HCT116 (cell line): ENCODE results near the gene ZNF586. TPM values are rescaled to one million over a fixed set of nuclear protein-coding genes. Genes with fewer than 3 reads are reported as not detected.

Experiments
- ATAC-seq: fragments of 200-7000 bp; cut with Tn5 transposase; 2 replicates; pipeline ENCODE4 v1.9.1; 2020; ENCODE audit warnings: mild to moderate bottlenecking, moderate library complexity
- BruUV-seq: library from RNA; stranded (reverse); fragments of 400-500 nt; replicated peaks from 2 replicates; lab custom pipeline; 2021; lab: Mats Ljungman, UMichigan
- CTCF ChIA-PET: fragments of 300-600 bp; sonication (Branson Sonifier 250); formaldehyde crosslinking; loops from one replicate; lab custom pipeline; 2021; ENCODE audit warnings: antibody characterized with exemption; lab: Charles Lee
- POLR2A ChIA-PET: fragments of 300-600, 350-600 bp; sonication (Branson Sonifier 250); formaldehyde crosslinking; loops from one replicate; lab custom pipeline; 2021; ENCODE audit warnings: antibody characterized with exemption; lab: Charles Lee
- RAD21 ChIA-PET, 2 experiments: fragments of 300-600 bp; sonication (Branson Sonifier 250); formaldehyde crosslinking; loops; one replicate each; lab custom pipeline; 2023; ENCODE audit warnings: low total read pairs in 2 of 2; ENCODE audit not compliant: uncharacterized antibody in 2 of 2, unreplicated experiment in 2 of 2, low non-redundant PET in 1 of 2; lab: Charles Lee
- DNase-seq: peaks from one replicate; pipeline ENCODE4 v3.0.0-alpha.2; 2010; ENCODE audit warnings: low read depth, low spot score
- H2AFZ ChIP-seq: fragments of 200-600 bp; shearing (Covaris generic), sonication (generic); 2 replicates; pipeline ENCODE4 v1.6.1; 2017; ENCODE audit warnings: low read depth, mixed run types, mixed read lengths, antibody characterized with exemption, low read length; ENCODE audit not compliant: poor library complexity, severe bottlenecking
- H3K27ac ChIP-seq: 2 replicates; pipeline ENCODE4 v1.5.1; 2012; ENCODE audit warnings: low read depth, low read length
- H3K27me3 ChIP-seq: fragments of 200-600 bp; sonication (generic); 2 replicates; pipeline ENCODE4 v1.6.1; 2016; ENCODE audit warnings: mixed run types, low read length, mixed read lengths; ENCODE audit not compliant: insufficient read depth
- H3K36me3 ChIP-seq, 2 experiments: fragments of 200-500 bp in 1 of 2; fragments of 200-600 bp in 1 of 2; sonication (Bioruptor generic) in 1 of 2; sonication (generic) in 1 of 2; 2 replicates each; pipeline versions ENCODE4 v1.5.1 to v1.6.1; 2014 to 2016; ENCODE audit warnings: low read length in 2 of 2, inconsistent platforms in 1 of 2, mixed read lengths in 1 of 2, mixed run types in 1 of 2; ENCODE audit not compliant: insufficient read depth in 2 of 2, control insufficient read depth in 1 of 2
- H3K4me1 ChIP-seq, 2 experiments: fragments of 200-600 bp in 1 of 2; sonication (generic) in 1 of 2; 2 replicates each; pipeline versions ENCODE4 v1.5.1 to v1.6.1; 2012 to 2017; ENCODE audit warnings: low read length in 2 of 2, inconsistent platforms in 1 of 2, mild to moderate bottlenecking in 1 of 2, mixed read lengths in 1 of 2, mixed run types in 1 of 2, moderate library complexity in 1 of 2; ENCODE audit not compliant: insufficient read depth in 2 of 2, control insufficient read depth in 1 of 2
- H3K4me2 ChIP-seq: fragments of 200-600 bp; sonication (generic); 2 replicates; pipeline ENCODE4 v1.6.1; 2017; ENCODE audit warnings: mixed run types, low read length, mixed read lengths
- H3K4me3 ChIP-seq, 2 experiments: fragments of 200-600 bp in 1 of 2; sonication (generic) in 1 of 2; replicated peaks in 1 of 2; 2 replicates each; pipeline ENCODE4 v1.5.1; 2011 to 2016; ENCODE audit warnings: low read length in 2 of 2, control low read depth in 1 of 2, low read depth in 1 of 2, mild to moderate bottlenecking in 1 of 2, mixed read lengths in 1 of 2, mixed run types in 1 of 2
- H3K79me2 ChIP-seq: fragments of 200-600 bp; sonication (generic); 2 replicates; pipeline ENCODE4 v1.6.1; 2017; ENCODE audit warnings: mild to moderate bottlenecking, mixed run types, low read length, moderate library complexity, mixed read lengths; ENCODE audit not compliant: insufficient read depth
- H3K9ac ChIP-seq: fragments of 200-600 bp; sonication (generic); 2 replicates; pipeline ENCODE4 v1.6.1; 2016; ENCODE audit warnings: low read length, mixed read lengths
- H3K9me2 ChIP-seq: fragments of 200-600 bp; sonication (generic), shearing (Covaris generic); 2 replicates; pipeline ENCODE4 v1.6.1; 2017; ENCODE audit warnings: mixed run types, mild to moderate bottlenecking, moderate library complexity; ENCODE audit not compliant: insufficient read depth
- H3K9me3 ChIP-seq, 2 experiments: fragments of 200-500 bp in 1 of 2; fragments of 200-600 bp in 1 of 2; sonication (Bioruptor generic) in 1 of 2; sonication (generic) in 1 of 2; 2 replicates each; pipeline ENCODE4 v1.6.1; 2014 to 2017; ENCODE audit warnings: low read length in 2 of 2, mixed read lengths in 2 of 2, inconsistent platforms in 1 of 2, low read depth in 1 of 2, mild to moderate bottlenecking in 1 of 2, mixed run types in 1 of 2, moderate library complexity in 1 of 2; ENCODE audit not compliant: control insufficient read depth in 1 of 2, insufficient read depth in 1 of 2
- H4K20me1 ChIP-seq: fragments of 200-600 bp; sonication (generic), shearing (Covaris generic); 2 replicates; pipeline ENCODE4 v1.6.1; 2017; ENCODE audit warnings: mixed run types, mild to moderate bottlenecking, moderate library complexity; ENCODE audit not compliant: insufficient read depth
- CBX3 ChIP-seq: IDR thresholded peaks from 2 replicates; pipeline ENCODE4 v1.6.1; 2012; ENCODE audit warnings: low read depth
- CTCF ChIP-seq, 3 experiments: fragments of 200-600 bp in 1 of 3; sonication (generic) in 1 of 3; IDR thresholded peaks in 2 of 3; conservative IDR thresholded peaks in 1 of 3; 2 replicates each; pipeline ENCODE4 v1.5.1; 2012 to 2017; ENCODE audit warnings: low read depth in 2 of 3, low read length in 2 of 3, antibody characterized with exemption in 1 of 3, borderline replicate concordance in 1 of 3, control low read depth in 1 of 3, mild to moderate bottlenecking in 1 of 3, mixed read lengths in 1 of 3, mixed run types in 1 of 3, moderate library complexity in 1 of 3; ENCODE audit not compliant: insufficient read depth in 1 of 3
- EGR1 ChIP-seq: IDR thresholded peaks from 2 replicates; pipeline ENCODE4 v1.6.1; 2012; ENCODE audit warnings: low read depth
- ELF1 ChIP-seq: IDR thresholded peaks from 2 replicates; pipeline ENCODE4 v1.6.1; 2012; ENCODE audit warnings: low read depth, borderline replicate concordance
- EZH2 ChIP-seq: fragments of 200-600 bp; sonication (generic); IDR thresholded peaks from 2 replicates; pipeline ENCODE4 v1.6.1; 2017; ENCODE audit warnings: antibody characterized with exemption, mixed run types
- EZH2phosphoT487 ChIP-seq: fragments of 200-600 bp; IDR thresholded peaks from 2 replicates; pipeline ENCODE4 v1.6.1; 2018; ENCODE audit warnings: antibody characterized with exemption, borderline replicate concordance
- FOSL1 ChIP-seq: IDR thresholded peaks from 2 replicates; pipeline ENCODE4 v1.6.1; 2012; ENCODE audit warnings: low read depth
- MAX ChIP-seq: IDR thresholded peaks from 2 replicates; pipeline ENCODE4 v1.6.1; 2012
- POLR2A ChIP-seq: IDR thresholded peaks from 2 replicates; pipeline ENCODE4 v1.7.0; 2011; ENCODE audit warnings: borderline replicate concordance; ENCODE audit not compliant: insufficient read depth, insufficient read length; ENCODE audit errors: extremely low read depth
- POLR2AphosphoS5 ChIP-seq: IDR thresholded peaks from 2 replicates; pipeline ENCODE4 v1.6.1; 2011; ENCODE audit warnings: mild to moderate bottlenecking, low read depth, low read length, moderate library complexity
- RAD21 ChIP-seq: IDR thresholded peaks from 2 replicates; pipeline ENCODE4 v1.6.1; 2012; ENCODE audit warnings: low read depth, mild to moderate bottlenecking
- SIN3A ChIP-seq: IDR thresholded peaks from 2 replicates; pipeline ENCODE4 v1.6.1; 2012; ENCODE audit warnings: low read depth
- SP1 ChIP-seq: IDR thresholded peaks from 2 replicates; pipeline ENCODE4 v1.6.1; 2012; ENCODE audit warnings: low read depth
- TCF7L2 ChIP-seq: IDR thresholded peaks from 2 replicates; pipeline ENCODE4 v1.7.0; 2011; ENCODE audit warnings: borderline replicate concordance, inconsistent platforms; ENCODE audit not compliant: insufficient read depth, insufficient read length; ENCODE audit errors: extremely low read depth
- YY1 ChIP-seq: IDR thresholded peaks from 2 replicates; pipeline ENCODE4 v1.6.1; 2011; ENCODE audit warnings: low read length, low read depth, moderate library complexity, mild to moderate bottlenecking; ENCODE audit not compliant: insufficient replicate concordance; ENCODE audit errors: extremely low read depth
- ZFX ChIP-seq: fragments of 450-650 bp; IDR thresholded peaks from 2 replicates; pipeline ENCODE4 v1.6.1; 2017
- ZNF274 ChIP-seq: fragments of 200-500 bp; sonication (Bioruptor generic); IDR thresholded peaks from 2 replicates; pipeline ENCODE4 v1.6.1; 2014; ENCODE audit warnings: mild to moderate bottlenecking, low read depth, low read length, inconsistent platforms
- intact Hi-C: fragments of 100-400 bp; cut with micrococcal nuclease; formaldehyde crosslinking; loops from 2 replicates; pipeline ENCODE4 v1.10.0; 2022
- total RNA-seq: library from RNA; stranded (reverse); gene quantifications from one replicate; pipeline ENCODE4 v1.2.1, GENCODE V29; 2021; ENCODE audit not compliant: unreplicated experiment

Gene ZNF586
- total RNA-seq, 1 experiment from 2014 or later, result 3.5 TPM

GRCh38 chr19:57818378-57818777, 48.9 kb downstream of the ZNF586 start (continued):
- TF ChIP-seq CTCF (IDR thresholded peaks at IDR 0.05 in 2 of 3, conservative IDR thresholded peaks at IDR 0.05 in 1 of 3; ENCODE audit: borderline replicate concordance in 1 of 3, insufficient read depth in 1 of 3, low read depth in 2 of 3, low read length in 2 of 3), result no peak
- no peak for TF ChIP-seq CBX3
- no peak for TF ChIP-seq SIN3A
- no peak for TF ChIP-seq EGR1
- no peak for TF ChIP-seq RAD21
- no peak for TF ChIP-seq TCF7L2

- peak overlapping the region; percentile 98 for H3K9ac ChIP-seq
- DNase-seq, result peak; percentile 90
- peak overlapping the region; percentile 65 for H2AFZ ChIP-seq
- POLR2A ChIA-PET, result interaction anchor here (0.8 to 1.2 kb wide), 2 partner anchors 23 to 138 kb away, joined by 3 to 5 read pairs; partner anchors contain the start of gene ZNF551
- peak overlapping the region; percentile 71 to 95 for H3K4me3 ChIP-seq
- H3K36me3 ChIP-seq, result peaks cover 0 to 5% of the 10 kb centered on the region in 2 experiments; a peak in 2 of 4 replicates
- no peaks in the 10 kb centered on the region for H3K9me2 ChIP-seq
- H3K4me1 ChIP-seq, result peaks cover 0 to 20% of the 10 kb centered on the region in 2 experiments; a peak in 3 of 4 replicates
- TSS peak; percentile 56 for BruUV-seq
- no peaks in the 10 kb centered on the region for H3K27me3 ChIP-seq
- H3K4me2 ChIP-seq, result peak overlapping the region; percentile 85
- H3K9me3 ChIP-seq, result no peaks in the 10 kb centered on the region
- peak overlapping the region; percentile 80 for H3K27ac ChIP-seq
- TF ChIP-seq CBX3 (no peak), SIN3A (peak; percentile 84), POLR2AphosphoS5 (peak; percentile 85), ZFX (no peak), EZH2 (no peak), SP1 (peak; percentile 90), ELF1 (peak; percentile 79), FOSL1 (no peak), YY1 (peak; percentile 54), MAX (peak; percentile 95), ZNF274 (no peak), POLR2A (no peak), EZH2phosphoT487 (no peak), TCF7L2 (peak; percentile 34), CTCF (IDR thresholded peaks at IDR 0.05 in 2 of 3, conservative IDR thresholded peaks at IDR 0.05 in 1 of 3; ENCODE audit: borderline replicate concordance in 1 of 3, insufficient read depth in 1 of 3, low read depth in 2 of 3, low read length in 2 of 3) (0 out of 6 replicates have a peak, but pooled peaks of 1 of the 3 experiments have one; percentile 10), EGR1 (no peak)
- peaks cover 1% of the 10 kb centered on the region; the same call in 1 of the 2 replicates for H4K20me1 ChIP-seq
- RAD21 ChIA-PET, result no interaction called here
- H3K79me2 ChIP-seq, result peaks cover 53% of the 10 kb centered on the region
- peak; percentile 81 for ATAC-seq
- intact Hi-C loops, result loop anchor here (5.0 kb wide), 1 partner anchor 137 kb away; the partner anchor contains the start of gene ZNF551
- CTCF ChIA-PET, result no interaction called here
Observed at GRCh38 chr19:57819475-57820148, 50.1 kb downstream of the ZNF586 start.
